Right renal pelvis (tissue), 4 donors: ENCODE results near the gene RHCG. TPM values are rescaled to one million over a fixed set of nuclear protein-coding genes. Genes with fewer than 3 reads are reported as not detected.

ENCODE experiments used
- DNase-seq, 4 donors: peaks; one replicate each; pipeline ENCODE4 v3.0.0-alpha.2; 2013; ENCODE audit warnings: low read depth in 4 of 4, low spot score in 3 of 4, missing footprints in 1 of 4
- polyA plus RNA-seq, 4 donors: library from polyadenylated mRNA; unstranded; fragments of 120-200 nt; gene quantifications; one replicate each; pipeline ENCODE4 v1.2.1, GENCODE V29; 2013; ENCODE audit not compliant: insufficient read length in 4 of 4

RHCG gene
- polyA plus RNA-seq, result 1 to 10 TPM; 2.2 to 3.3 (median 3.1) TPM

- DNase-seq, result peak; percentile 12 to 18 (median 16)
Observed at GRCh38 chr15:89496155-89497098, at the start of gene RHCG. TSS of gene RHCG (minus strand) at chr15:89496583. CDS start at chr15:89496544, 39 bp downstream.

GRCh38 chr15:89543389-89543788 is 47.0 kb upstream of the RHCG start:
- DNase-seq, result no peak

DNA sequence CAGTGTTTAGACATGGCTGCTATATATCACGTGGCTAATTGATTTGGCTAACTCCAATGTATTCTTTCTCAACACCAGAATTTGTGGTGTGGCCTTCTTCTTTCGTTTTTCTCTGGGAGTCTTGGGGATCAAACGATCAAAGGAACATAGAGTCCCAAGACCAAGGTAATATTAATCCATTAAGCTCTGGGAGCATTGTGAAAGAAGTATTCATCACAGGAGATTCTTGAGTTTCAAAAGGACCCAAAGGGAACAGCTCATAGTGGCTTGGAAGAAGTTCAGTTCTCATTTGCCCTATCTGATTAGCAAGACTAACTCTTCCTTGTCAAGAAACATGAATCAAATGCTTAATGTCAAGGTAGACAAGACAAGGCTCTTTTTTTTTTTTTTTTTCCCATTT is 46.0 kb upstream of the RHCG start:
- no peak for DNase-seq

DNA sequence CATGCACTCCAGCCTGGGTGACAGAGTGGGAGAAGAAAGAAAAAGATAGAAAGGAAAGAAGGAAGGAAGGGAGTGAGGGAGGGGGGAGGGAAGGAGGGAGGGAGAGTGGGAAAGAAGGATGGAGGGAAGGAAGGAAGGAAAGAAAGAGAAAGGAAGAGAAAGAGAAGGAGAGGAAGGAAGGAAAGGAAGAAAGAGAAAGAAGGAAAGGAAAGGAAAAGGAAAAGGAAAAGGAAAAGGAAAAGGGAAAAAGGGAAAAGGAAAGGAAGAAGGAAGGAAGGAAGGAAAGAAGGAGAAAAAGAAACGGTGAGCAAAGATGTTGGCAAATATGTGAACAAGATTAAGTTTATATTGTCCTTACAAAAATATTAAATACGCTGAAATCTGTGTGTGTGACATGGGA is 42.6 kb upstream of the RHCG start:
- DNase-seq, result no peak

GRCh38 chr15:89533861-89534544 is 37.6 kb upstream of the RHCG start:
- no peak for DNase-seq

DNA sequence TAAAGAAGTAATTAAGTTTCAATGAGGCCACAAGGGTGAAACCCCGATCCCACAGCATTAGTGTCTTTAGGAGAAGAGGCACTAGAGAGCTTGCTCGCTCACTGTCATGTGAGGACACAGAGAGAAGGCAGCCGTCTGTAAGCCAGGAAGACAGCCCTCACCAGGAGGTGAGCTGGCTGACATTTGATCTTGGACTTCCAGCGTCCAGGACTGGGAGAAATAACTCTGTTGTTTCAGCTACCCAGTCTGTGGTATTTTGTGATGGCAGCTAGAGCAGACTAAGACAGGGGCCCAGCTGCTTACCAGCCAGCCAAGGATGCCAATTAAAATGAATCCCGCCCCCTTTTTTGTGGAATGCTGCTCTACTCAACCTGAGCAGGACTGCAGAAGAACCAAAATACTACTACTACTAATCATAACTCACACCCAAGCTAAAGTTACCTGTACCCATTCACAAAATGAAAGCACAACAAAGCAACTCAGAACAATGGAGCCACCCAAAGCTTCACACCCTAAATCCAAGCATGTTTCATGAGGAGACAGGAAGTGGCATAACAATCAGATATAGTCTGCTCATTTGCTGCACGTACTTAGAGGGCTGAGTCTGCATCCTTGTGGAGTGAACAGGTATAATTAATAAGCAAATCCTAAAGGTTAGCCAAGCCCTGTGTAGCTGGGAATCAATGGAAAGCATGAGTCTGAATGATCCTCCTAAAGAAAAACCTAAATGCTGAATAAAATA is 35.6 kb upstream of the RHCG start:
- DNase-seq, result no peak

GRCh38 chr15:89530976-89531375 is 34.6 kb upstream of the RHCG start:
- DNase-seq, result no peak

GRCh38 chr15:89528757-89529352 is 32.5 kb upstream of the RHCG start:
- no peak for DNase-seq

GRCh38 chr15:89526601-89527441 is 30.4 kb upstream of the RHCG start:
- no peak for DNase-seq

DNA sequence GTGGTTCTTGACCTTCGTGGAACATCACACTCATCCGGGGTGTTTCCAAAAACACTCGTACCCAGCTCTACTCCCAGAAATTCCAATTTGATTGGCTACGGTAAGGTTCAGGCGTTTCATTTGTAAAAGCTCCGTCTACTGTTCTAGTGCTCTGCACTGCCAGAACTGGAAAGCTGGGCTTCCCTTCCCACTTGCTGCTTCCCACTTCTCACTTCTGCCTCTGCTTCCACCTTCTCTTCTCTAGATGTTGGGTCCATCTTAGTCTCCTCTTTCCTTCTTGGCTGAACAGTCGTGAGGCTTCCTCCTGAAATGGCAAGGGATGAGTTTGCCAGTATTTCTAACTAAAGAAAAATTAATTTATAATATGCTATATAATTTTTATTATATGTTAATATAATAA is 29.8 kb upstream of the RHCG start:
- no peak for DNase-seq

- no peak for DNase-seq
Observed at GRCh38 chr15:89524184-89524583, 27.8 kb upstream of the RHCG start.

GRCh38 chr15:89523101-89523500 is 26.7 kb upstream of the RHCG start:
- DNase-seq, result no peak

DNA sequence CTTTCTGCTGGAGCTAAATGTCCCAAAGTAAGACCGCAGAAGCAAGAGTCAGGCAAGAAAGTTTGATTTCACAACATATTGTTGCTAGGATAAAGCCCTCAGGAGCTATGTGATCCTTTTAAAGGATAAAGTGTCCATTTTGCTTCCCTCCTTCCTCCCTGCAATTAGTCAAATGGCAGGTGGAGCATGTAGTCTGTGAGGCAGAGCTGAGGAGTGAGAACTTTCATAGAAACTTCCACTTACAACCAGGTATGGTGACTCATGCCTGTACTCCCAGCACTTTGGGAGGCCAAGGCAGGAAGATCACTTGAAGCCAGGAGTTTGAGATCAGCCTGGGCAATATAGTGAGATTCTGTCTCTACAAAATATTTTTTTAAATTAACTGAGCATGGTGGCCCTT is 25.2 kb upstream of the RHCG start:
- no peak for DNase-seq

DNA sequence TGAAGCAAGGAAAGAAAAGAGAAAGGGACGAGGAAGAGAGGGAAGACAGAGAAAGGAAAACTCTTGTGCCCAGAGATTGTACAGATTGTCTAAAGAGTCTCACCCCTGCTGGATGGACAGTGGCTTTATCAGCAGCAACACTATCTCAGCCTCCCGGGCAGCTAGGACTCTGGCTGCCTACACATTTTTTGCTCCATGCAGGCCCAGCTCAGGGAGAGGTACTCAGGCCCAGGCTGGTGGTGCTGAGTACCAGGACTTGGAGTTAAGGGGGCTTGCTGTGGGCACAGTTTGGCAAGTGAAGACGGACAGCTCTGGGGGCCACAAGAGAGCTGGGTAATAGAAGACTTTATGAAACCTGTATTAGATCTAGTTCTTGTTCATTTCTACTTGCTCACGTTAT is 19.1 kb upstream of the RHCG start:
- no peak for DNase-seq

GRCh38 chr15:89514596-89515406 is 18.4 kb upstream of the RHCG start:
- DNase-seq, result no peak

- DNase-seq, result no peak
Observed at GRCh38 chr15:89514186-89514585, 17.8 kb upstream of the RHCG start.

DNA sequence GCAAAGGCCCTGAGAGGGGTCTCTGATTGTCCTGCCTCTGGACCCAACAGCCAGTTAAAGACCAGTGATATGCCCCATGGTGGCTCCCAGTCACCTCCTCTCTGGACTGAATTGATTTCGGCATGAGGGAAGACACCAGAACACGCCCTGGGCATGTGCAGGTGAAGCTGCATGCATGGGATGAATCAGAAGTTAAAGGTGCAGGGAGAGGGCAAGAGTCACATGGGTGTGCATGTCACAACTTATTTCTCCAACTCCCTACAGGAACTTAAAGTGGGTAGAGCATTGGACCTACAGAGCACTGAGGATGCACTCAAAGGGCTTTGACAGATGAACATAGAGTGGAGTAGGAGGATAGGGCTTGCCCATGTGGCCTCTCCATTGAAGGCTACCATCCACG is 16.9 kb upstream of the RHCG start:
- no peak for DNase-seq

GRCh38 chr15:89512631-89513030 is 16.2 kb upstream of the RHCG start:
- no peak for DNase-seq
